KMS-11 (cell line): ENCODE measurements around the gene TMEM184B.
A peak's percentile ranks its signal among the peaks of the same experiment; 100 is the strongest.

Experiments used
- H2AFZ ChIP-seq: fragments of 200-600 bp; sonication (generic); 2 replicates; pipeline ENCODE4 v1.6.1; 2016; ENCODE audit warnings: antibody characterized with exemption, mixed run types, low read depth
- H3K27ac ChIP-seq: fragments of 200-600 bp; sonication (generic); 2 replicates; pipeline ENCODE4 v1.6.1; 2016; ENCODE audit warnings: mild to moderate bottlenecking, mixed run types
- H3K27me3 ChIP-seq: fragments of 200-600 bp; sonication (generic); 2 replicates; pipeline ENCODE4 v1.6.1; 2017; ENCODE audit warnings: mild to moderate bottlenecking, low read depth, mixed run types, moderate library complexity; ENCODE audit not compliant: insufficient read depth
- H3K36me3 ChIP-seq: fragments of 200-600 bp; sonication (generic); 2 replicates; pipeline ENCODE4 v1.6.1; 2017; ENCODE audit warnings: mild to moderate bottlenecking, mixed run types; ENCODE audit not compliant: insufficient read depth
- H3K4me1 ChIP-seq: fragments of 200-600 bp; sonication (generic); 2 replicates; pipeline ENCODE4 v1.6.1; 2016; ENCODE audit warnings: mild to moderate bottlenecking, low read depth, mixed run types; ENCODE audit not compliant: poor library complexity, severe bottlenecking
- H3K4me2 ChIP-seq: fragments of 200-600 bp; sonication (generic); 2 replicates; pipeline ENCODE4 v1.7.0; 2016; ENCODE audit warnings: mild to moderate bottlenecking, mixed run types
- H3K4me3 ChIP-seq: fragments of 200-600 bp; sonication (generic); IDR thresholded peaks from 2 replicates; pipeline ENCODE4 v1.6.1; 2017; ENCODE audit warnings: low read depth, low read length, mixed read lengths; ENCODE audit not compliant: insufficient read depth
- H3K79me2 ChIP-seq: fragments of 200-600 bp; sonication (generic); 2 replicates; pipeline ENCODE4 v1.6.1; 2016; ENCODE audit warnings: low read depth, mixed run types; ENCODE audit not compliant: insufficient read depth
- H3K9ac ChIP-seq: fragments of 200-600 bp; sonication (generic); 2 replicates; pipeline ENCODE4 v1.6.1; 2016; ENCODE audit warnings: mild to moderate bottlenecking, mixed run types
- H4K20me1 ChIP-seq: fragments of 200-600 bp; sonication (generic); 2 replicates; pipeline ENCODE4 v1.6.1; 2016; ENCODE audit warnings: mild to moderate bottlenecking, mixed run types; ENCODE audit not compliant: insufficient read depth
- TF ChIP-seq, protein P1 (sequence below): fragments of 200-600 bp; sonication (generic); conservative IDR thresholded peaks from 2 replicates; pipeline ENCODE4 v1.6.1; 2017; ENCODE audit warnings: low read depth, mild to moderate bottlenecking, antibody characterized with exemption, low read length, moderate library complexity, mixed read lengths

TMEM184B gene

GRCh38 chr22:38221407-38221806, 51.4 kb downstream of the TMEM184B start:
- Histone ChIP-seq H3K27me3 (no peaks in the 10 kb centered on the region), H3K79me2 (no peaks in the 10 kb centered on the region), H3K4me2 (no peak overlapping the region), H3K4me3 (no peak overlapping the region), H3K36me3 (no peaks in the 10 kb centered on the region), H3K4me1 (peaks cover 37% of the 10 kb centered on the region), H3K9ac (no peak overlapping the region), H4K20me1 (no peaks in the 10 kb centered on the region), H3K27ac (no peak overlapping the region), H2AFZ (no peak overlapping the region)
- TF ChIP-seq, protein P1, sequence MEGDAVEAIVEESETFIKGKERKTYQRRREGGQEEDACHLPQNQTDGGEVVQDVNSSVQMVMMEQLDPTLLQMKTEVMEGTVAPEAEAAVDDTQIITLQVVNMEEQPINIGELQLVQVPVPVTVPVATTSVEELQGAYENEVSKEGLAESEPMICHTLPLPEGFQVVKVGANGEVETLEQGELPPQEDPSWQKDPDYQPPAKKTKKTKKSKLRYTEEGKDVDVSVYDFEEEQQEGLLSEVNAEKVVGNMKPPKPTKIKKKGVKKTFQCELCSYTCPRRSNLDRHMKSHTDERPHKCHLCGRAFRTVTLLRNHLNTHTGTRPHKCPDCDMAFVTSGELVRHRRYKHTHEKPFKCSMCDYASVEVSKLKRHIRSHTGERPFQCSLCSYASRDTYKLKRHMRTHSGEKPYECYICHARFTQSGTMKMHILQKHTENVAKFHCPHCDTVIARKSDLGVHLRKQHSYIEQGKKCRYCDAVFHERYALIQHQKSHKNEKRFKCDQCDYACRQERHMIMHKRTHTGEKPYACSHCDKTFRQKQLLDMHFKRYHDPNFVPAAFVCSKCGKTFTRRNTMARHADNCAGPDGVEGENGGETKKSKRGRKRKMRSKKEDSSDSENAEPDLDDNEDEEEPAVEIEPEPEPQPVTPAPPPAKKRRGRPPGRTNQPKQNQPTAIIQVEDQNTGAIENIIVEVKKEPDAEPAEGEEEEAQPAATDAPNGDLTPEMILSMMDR = no peak

DNA sequence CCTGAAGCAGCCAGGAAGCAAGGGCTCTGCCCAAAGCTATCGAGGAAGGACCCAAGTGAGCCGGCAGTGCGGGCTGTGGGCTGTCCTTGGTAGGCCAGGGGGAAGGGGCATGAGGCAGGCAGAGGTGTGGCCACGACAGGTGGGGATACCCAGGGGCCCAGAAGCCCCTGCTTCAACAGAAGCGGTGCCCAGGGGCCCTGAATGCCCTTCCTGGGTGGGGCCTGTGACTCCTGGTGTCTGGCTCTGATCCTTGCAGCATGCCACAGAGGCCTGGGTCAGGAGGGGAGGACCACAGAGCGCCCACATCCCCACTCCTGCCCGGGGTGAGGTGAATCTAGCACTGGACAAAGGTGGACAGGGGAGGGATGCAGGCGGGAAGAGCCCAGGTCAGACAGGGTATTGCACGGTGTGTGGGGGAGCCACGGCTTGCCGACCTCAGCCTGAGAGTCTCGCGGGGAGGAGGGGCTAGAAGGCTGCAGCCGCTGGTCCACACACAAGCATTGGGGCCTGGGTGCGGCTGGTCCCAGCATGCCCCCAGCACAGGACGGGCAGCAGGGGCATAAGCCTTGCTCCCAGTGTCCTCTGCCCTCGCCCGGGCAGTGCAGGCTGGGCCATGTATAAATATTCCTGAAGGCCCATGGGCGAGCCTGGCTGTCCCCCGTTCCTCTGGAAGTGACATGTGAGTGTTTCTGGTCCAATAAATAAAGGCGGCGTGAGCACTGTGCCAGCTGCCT, 52.0 kb downstream of the TMEM184B start:
- H3K4me2 ChIP-seq = no peak overlapping the region
- H3K4me3 ChIP-seq = no peak overlapping the region
- no peak overlapping the region for H2AFZ ChIP-seq
- no peak overlapping the region for H3K27ac ChIP-seq
- H4K20me1 ChIP-seq = no peaks in the 10 kb centered on the region
- H3K27me3 ChIP-seq = no peaks in the 10 kb centered on the region
- TF ChIP-seq, protein P1 = no peak
- H3K9ac ChIP-seq = no peak overlapping the region
- peaks cover 43% of the 10 kb centered on the region for H3K4me1 ChIP-seq
- H3K36me3 ChIP-seq = no peaks in the 10 kb centered on the region
- no peaks in the 10 kb centered on the region for H3K79me2 ChIP-seq

GRCh38 chr22:38220163-38220562, 52.6 kb downstream of the TMEM184B start:
- Histone ChIP-seq H3K36me3 (no peaks in the 10 kb centered on the region), H3K4me3 (no peak overlapping the region), H2AFZ (no peak overlapping the region), H4K20me1 (no peaks in the 10 kb centered on the region), H3K4me2 (no peak overlapping the region), H3K4me1 (peaks cover 50% of the 10 kb centered on the region), H3K27ac (no peak overlapping the region), H3K79me2 (no peaks in the 10 kb centered on the region), H3K27me3 (no peaks in the 10 kb centered on the region), H3K9ac (no peak overlapping the region)
- TF ChIP-seq, protein P1 = no peak

DNA sequence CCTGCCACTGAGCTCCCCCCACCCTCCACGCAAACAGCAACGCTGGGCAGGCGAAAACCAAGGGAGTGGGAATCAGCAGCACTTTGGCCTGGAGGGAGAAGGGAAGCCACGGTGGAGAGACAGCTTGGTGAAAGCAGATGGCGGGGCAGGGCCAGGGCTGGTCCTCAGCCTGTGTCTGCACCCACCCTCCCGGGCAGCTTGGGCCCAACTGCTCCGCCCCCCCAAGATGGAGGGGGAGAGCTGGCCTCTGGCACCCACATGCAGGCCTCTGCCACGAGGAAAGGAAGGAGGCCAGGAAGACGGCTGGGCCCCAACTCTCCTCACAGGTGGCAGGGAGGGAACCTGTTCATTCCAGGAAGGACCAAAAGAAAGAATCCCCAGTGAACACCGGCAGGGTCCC, 53.2 kb downstream of the TMEM184B start:
- H2AFZ ChIP-seq = no peak overlapping the region
- H3K27ac ChIP-seq = peak overlapping the region; percentile 84
- no peaks in the 10 kb centered on the region for H3K36me3 ChIP-seq
- H3K4me2 ChIP-seq = no peak overlapping the region
- H3K27me3 ChIP-seq = no peaks in the 10 kb centered on the region
- no peak overlapping the region for H3K9ac ChIP-seq
- no peaks in the 10 kb centered on the region for H3K79me2 ChIP-seq
- H4K20me1 ChIP-seq = no peaks in the 10 kb centered on the region
- TF ChIP-seq, protein P1 = no peak
- peaks cover 54% of the 10 kb centered on the region for H3K4me1 ChIP-seq
- H3K4me3 ChIP-seq = no peak overlapping the region
